Medulla oblongata (tissue), 1 donor: Measurements from ENCODE around the gene SLC22A31.
"Not testable (repeated sequence)": the region's sequence is repeated elsewhere in the genome, so short reads cannot be mapped to it uniquely, and the experiment has no call there.

Experiments
- DNase-seq: peaks from one replicate; pipeline ENCODE4 v3.0.0-alpha.2; 2015; ENCODE audit errors: extremely low spot score

The SLC22A31 gene

GRCh38 chr16:89200124-89200849 lies at the start of gene SLC22A31:
Gene SLC22A31, minus strand, starts transcription at chr16:89200537. Its CDS starts 36 bp downstream, at chr16:89200501.
- no peak for DNase-seq

- no peak for DNase-seq
Measured at GRCh38 chr16:89248196-89248982, 48.1 kb upstream of the SLC22A31 start.

GRCh38 chr16:89247734-89248075 lies 47.4 kb upstream of the SLC22A31 start:
- not testable (repeated sequence) for DNase-seq

GRCh38 chr16:89246903-89247733 lies 46.8 kb upstream of the SLC22A31 start:
- DNase-seq = peak; percentile 85

GRCh38 chr16:89246383-89246902 lies 46.1 kb upstream of the SLC22A31 start:
- DNase-seq = no peak

- DNase-seq = no peak
Measured at GRCh38 chr16:89244754-89245153, 44.4 kb upstream of the SLC22A31 start.

GRCh38 chr16:89244264-89244663 lies 43.9 kb upstream of the SLC22A31 start:
- DNase-seq = not testable (repeated sequence)

- no peak for DNase-seq
Measured at GRCh38 chr16:89243664-89244063, 43.3 kb upstream of the SLC22A31 start.

GRCh38 chr16:89242795-89243200 lies 42.5 kb upstream of the SLC22A31 start:
- DNase-seq = no peak

- DNase-seq = peak; percentile 78
Measured at GRCh38 chr16:89241187-89242007, 41.1 kb upstream of the SLC22A31 start.

- no peak for DNase-seq
Measured at GRCh38 chr16:89237733-89238132, 37.4 kb upstream of the SLC22A31 start.

GRCh38 chr16:89233678-89234490 lies 33.5 kb upstream of the SLC22A31 start:
- no peak for DNase-seq

- DNase-seq = no peak
Measured at GRCh38 chr16:89232107-89232506, 31.8 kb upstream of the SLC22A31 start.

GRCh38 chr16:89230255-89230654 lies 29.9 kb upstream of the SLC22A31 start:
- DNase-seq = no peak

GRCh38 chr16:89224665-89225064 lies 24.3 kb upstream of the SLC22A31 start:
- no peak for DNase-seq

- DNase-seq = no peak
Measured at GRCh38 chr16:89222931-89223330, 22.6 kb upstream of the SLC22A31 start.

- no peak for DNase-seq
Measured at GRCh38 chr16:89221604-89222003, 21.3 kb upstream of the SLC22A31 start.

- no peak for DNase-seq
Measured at GRCh38 chr16:89219365-89219764, 19.0 kb upstream of the SLC22A31 start.

- peak; percentile 92 for DNase-seq
Measured at GRCh38 chr16:89217388-89218191, 17.3 kb upstream of the SLC22A31 start, which contains the start of gene ZNF778. Gene ZNF778, plus strand, starts transcription at chr16:89217703. Its CDS starts 3,425 bp downstream, at chr16:89221128.

GRCh38 chr16:89217138-89217387 lies 16.7 kb upstream of the SLC22A31 start:
- no peak for DNase-seq
